NCI-H128 (cell line): ENCODE results near the gene L3MBTL2.
A peak's percentile ranks its signal among the peaks of the same experiment; 100 is the strongest.
"Not testable (repeated sequence)": the region's sequence is repeated elsewhere in the genome, so short reads cannot be mapped to it uniquely, and the experiment has no call there.

Experiments
- DNase-seq: peaks from one replicate; lab custom pipeline; 2025; ENCODE audit not compliant: unreplicated experiment; lab: John Stamatoyannopoulos, UW

The L3MBTL2 gene

DNA sequence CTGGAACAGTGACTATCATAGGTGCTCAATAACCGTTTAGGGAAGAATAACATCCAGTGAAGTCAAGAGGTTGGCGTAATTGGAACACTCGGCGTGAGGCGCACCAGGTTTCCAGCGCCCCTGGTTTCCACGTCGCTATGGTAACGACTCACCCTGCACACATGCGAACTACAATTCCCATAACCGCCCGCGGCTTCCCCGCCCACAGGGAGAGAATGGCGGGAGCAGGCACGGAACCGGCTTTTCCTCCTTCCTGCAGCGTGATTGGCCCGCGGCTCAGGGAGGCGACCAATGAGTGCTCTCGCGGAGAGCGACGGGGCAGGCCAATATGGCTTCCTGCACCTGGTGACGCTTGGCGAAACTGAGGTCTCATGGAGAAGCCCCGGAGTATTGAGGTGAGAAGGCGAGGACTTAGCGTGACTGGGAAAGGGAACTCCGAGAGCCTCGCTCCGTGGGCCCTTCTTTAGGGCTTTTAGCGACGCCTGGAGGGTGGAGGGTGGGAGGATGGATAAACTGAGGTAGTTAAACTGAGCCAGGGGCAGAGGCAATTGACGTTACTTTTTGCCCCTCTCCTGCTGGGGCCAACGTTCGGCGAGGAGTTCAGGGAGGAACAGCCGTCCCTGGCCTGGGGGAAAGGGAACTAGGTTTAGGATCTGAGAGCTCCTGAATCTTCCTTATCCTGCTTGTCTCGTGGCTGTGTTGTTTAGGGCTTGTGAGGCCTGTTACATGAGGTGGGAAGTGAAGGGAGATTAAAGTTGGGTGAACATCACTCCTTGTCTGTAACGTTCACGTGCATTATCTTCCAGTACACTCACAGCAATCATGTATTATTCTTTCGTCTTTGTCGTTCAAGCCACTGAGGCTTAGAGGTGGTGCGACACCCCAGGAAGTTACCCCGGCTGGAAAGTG lies at the start of gene L3MBTL2:
L3MBTL2 (plus strand) TSS at position 321 of the 909 bp plus-strand sequence; CDS start at position 372, 51 bp downstream.
- peak; percentile 88 for DNase-seq

- no peak for DNase-seq
Measured at GRCh38 chr22:41157083-41157482, 48.0 kb upstream of the L3MBTL2 start.

GRCh38 chr22:41169157-41169556 lies 36.0 kb upstream of the L3MBTL2 start:
- no peak for DNase-seq

- no peak for DNase-seq
Measured at GRCh38 chr22:41171996-41172395, 33.1 kb upstream of the L3MBTL2 start.

DNA sequence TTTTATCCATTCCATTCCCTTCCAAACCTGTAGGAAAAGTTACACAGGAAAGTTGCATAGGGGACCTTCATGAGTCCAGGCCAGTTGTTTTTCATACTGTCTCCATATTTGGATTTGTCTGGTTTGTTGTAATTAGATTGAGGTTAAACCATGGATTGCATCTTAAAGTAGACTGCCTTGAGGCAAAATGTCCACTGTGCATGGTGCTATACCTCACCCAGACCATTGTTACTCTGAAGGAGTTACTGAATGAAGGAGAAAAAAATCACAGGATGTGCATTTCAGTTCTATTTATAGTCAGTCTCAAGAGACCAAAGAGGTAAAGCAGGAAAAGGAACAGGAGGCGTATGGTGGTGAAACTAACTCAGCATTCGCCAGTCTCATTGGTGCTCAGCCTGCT lies 29.6 kb upstream of the L3MBTL2 start:
- DNase-seq, result no peak

GRCh38 chr22:41177040-41177621 lies 28.0 kb upstream of the L3MBTL2 start:
- DNase-seq, result no peak

DNA sequence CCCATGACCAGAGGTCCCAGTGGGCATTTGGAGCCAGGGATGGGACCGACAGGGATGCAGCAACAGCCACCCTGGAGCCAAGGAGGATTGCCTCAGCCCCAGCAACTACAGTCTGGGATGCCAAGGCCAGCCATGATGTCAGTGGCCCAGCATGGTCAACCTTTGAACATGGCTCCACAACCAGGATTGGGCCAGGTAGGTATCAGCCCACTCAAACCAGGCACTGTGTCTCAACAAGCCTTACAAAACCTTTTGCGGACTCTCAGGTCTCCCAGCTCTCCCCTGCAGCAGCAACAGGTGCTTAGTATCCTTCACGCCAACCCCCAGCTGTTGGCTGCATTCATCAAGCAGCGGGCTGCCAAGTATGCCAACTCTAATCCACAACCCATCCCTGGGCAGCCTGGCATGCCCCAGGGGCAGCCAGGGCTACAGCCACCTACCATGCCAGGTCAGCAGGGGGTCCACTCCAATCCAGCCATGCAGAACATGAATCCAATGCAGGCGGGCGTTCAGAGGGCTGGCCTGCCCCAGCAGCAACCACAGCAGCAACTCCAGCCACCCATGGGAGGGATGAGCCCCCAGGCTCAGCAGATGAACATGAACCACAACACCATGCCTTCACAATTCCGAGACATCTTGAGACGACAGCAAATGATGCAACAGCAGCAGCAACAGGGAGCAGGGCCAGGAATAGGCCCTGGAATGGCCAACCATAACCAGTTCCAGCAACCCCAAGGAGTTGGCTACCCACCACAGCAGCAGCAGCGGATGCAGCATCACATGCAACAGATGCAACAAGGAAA lies 27.3 kb upstream of the L3MBTL2 start:
- DNase-seq, result no peak

DNA sequence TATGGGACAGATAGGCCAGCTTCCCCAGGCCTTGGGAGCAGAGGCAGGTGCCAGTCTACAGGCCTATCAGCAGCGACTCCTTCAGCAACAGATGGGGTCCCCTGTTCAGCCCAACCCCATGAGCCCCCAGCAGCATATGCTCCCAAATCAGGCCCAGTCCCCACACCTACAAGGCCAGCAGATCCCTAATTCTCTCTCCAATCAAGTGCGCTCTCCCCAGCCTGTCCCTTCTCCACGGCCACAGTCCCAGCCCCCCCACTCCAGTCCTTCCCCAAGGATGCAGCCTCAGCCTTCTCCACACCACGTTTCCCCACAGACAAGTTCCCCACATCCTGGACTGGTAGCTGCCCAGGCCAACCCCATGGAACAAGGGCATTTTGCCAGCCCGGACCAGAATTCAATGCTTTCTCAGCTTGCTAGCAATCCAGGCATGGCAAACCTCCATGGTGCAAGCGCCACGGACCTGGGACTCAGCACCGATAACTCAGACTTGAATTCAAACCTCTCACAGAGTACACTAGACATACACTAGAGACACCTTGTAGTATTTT lies 26.6 kb upstream of the L3MBTL2 start:
- no peak for DNase-seq

GRCh38 chr22:41180362-41180761 lies 24.8 kb upstream of the L3MBTL2 start:
- not testable (repeated sequence) for DNase-seq

- DNase-seq, result no peak
Measured at GRCh38 chr22:41180926-41181325, 24.2 kb upstream of the L3MBTL2 start.

DNA sequence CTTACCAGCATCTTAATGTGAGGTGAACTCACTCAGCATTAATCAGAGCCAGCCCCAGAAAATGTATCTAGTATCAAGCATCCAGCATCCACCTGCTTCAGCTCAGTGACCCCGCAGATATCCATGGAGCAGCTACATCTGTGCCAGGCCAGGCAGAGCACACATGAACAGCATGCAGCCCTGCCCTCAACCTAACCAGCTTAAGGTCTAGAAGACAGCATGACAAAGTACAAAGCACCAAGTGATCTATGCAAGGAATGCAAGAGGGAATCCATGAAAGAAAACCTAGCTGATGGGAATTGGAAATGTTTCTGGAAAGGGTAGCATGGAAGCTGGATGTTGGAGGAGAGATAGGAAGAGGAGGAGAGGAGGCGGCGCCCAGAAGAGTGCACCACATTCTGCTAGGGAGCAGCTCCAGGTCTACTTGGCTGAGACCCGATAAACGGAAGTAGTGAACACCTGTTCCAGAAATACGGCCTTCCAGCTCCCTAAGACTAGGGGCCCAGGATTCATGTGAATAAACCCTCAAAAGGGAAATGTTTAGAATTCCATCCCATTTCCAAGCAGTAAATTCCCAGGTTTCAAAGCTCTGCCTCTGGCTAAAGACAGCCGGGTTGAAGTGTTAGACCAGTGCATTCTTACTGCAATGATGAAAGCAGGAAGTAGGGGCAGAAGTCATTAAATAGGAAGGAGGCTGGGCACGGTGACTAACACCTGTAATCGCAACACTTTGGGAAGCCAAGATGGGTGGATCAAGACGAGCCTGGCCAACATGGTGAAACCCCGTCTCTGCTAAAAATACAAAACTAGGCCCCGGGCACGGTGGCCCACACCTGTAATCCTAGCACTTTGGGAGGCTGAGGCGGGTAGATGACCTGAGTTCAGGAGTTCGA lies 23.5 kb upstream of the L3MBTL2 start:
- no peak for DNase-seq

DNA sequence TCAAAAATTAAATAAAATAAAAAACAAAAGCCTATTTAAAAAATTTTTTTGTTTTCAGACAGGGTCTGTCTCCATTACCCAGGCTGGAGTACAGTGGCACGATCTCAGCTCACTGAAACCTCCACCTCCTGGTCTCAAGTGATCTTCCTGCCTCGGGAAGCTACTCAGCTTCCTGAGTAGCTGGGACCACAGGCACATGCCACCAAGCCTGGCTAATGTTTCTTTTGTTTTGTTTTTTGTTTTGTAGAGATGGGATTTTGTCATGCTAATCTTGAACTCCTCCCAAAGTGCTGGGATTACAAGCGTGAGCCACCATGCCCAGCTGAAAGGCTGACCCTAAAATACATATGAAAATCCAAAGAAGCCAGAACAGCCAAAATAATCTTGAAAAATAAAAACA lies 20.4 kb upstream of the L3MBTL2 start:
- no peak for DNase-seq

GRCh38 chr22:41191467-41191866 lies 13.6 kb upstream of the L3MBTL2 start:
- no peak for DNase-seq

DNA sequence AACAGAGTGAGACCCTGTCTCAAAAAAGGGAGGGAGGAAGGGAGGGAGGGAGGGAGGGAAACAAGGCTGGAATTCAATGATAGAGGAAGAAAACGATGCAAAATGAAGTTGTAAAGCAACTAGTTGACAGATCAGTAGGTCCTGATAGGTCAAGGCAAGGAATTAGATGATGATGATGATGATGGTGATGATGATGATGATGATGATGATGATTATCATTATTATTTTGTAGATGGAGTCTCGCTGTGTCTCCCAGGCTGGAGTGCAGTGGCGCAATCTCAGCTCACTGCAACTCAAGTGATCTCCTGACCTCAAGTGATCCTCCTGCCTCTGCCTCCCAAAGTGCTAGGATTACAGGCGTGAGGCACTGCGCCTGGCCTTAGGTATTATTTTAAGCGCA lies 11.3 kb upstream of the L3MBTL2 start:
- DNase-seq, result no peak

DNA sequence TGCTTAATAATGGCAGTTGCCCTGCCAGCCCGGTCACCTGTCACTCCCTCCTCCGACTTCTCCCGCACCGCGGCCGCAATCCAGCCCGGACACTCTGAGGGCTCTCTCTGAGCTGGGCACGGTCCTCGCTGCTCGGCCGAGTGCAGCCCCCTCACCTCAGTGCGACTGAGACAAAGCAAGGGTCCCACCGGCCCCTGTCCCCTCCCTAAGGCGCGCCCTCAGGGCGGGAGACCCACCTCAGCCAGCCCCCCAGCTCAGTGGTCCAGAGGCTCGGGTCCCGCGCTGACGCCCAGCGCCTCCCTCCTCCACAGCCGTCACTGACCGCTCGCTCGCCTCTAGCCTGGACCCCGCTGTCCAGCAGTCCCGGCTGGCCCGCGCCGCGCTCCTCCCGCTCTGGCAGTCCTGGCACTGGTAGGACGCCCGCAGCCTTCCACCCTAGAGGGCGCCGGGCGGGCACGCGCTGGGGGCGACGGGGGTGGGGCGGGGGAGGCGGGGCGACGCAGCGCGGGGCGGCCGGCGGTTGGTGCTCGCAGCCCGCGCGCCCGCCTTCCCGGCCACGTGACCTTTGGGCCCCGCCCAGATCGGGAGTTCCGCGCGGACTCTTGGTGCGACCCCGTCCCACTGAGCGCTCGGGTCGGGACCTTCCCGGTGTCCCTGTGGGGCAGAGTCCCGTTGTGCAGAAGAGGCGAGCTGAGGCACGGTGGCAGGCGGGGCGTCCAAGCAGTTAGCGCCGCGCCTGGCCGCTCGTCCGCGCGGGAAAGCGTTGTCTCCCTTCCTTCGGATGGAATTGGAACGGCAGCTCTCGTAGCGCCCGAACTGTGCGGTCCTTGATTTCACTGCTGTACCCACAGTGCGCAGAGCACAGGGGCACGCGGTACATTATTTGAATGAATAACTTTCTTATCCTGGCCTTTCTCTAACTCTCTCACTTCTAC lies 7.8 kb upstream of the L3MBTL2 start:
- DNase-seq, result peak; percentile 44

GRCh38 chr22:41198027-41198580 lies 7.0 kb upstream of the L3MBTL2 start:
- no peak for DNase-seq

DNA sequence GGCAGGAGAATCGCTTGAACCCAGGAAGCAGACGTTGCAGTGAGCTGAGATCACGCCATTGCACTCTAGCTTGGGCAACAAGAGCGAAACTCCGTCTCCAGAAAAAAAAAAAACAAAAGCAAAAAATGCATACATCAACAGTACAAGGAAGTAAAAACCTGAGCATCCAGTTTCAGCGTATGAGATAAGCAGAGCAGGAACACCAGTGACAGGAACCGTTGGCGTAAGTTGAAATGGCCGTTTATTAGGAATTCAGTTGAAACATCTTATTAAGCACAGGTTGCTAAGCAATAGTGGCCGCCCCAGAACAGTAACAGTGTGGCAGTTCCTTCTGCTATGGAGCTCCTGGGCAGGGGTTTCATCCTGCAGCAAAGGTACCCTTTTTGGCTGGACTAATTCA lies 4.0 kb upstream of the L3MBTL2 start:
- DNase-seq, result no peak

DNA sequence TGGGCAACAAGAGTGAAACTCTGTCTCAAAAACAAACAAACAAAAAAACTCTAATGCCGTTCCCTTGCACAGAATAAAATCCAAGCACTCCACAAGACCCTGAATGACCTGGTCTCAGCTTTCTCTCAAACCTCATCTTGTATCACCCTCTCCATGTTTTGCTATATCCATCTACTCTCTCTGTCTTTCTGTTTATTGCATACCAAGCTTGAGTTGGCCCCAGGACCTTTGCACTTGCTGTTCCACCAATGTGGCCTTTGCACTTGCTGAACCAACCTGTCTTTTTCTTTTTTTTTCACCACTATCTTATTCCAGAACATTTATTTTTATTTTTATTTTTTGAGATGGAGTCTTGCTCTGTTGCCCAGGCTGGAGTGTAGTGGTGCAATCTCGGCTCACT lies 2.0 kb upstream of the L3MBTL2 start:
- DNase-seq, result no peak

- no peak for DNase-seq
Measured at GRCh38 chr22:41204066-41204465, 1.0 kb upstream of the L3MBTL2 start.
